GM19043 (cell line): ENCODE results near the gene PAX7.
"Not testable (repeated sequence)": the region's sequence is repeated elsewhere in the genome, so short reads cannot be mapped to it uniquely, and the experiment has no call there.

Experiments used
- ATAC-seq: cut with Tn5 transposase; IDR thresholded peaks from one replicate; pipeline ENCODE4 v1.9.1; 2021; ENCODE audit warnings: low read depth; ENCODE audit not compliant: unreplicated experiment

Gene PAX7

GRCh38 chr1:18723701-18724411, 93.2 kb downstream of the PAX7 start:
- ATAC-seq = no peak

- ATAC-seq = no peak
Observed at GRCh38 chr1:18724801-18725200, 94.2 kb downstream of the PAX7 start.

GRCh38 chr1:18725231-18725895, 94.7 kb downstream of the PAX7 start:
- ATAC-seq = no peak

DNA sequence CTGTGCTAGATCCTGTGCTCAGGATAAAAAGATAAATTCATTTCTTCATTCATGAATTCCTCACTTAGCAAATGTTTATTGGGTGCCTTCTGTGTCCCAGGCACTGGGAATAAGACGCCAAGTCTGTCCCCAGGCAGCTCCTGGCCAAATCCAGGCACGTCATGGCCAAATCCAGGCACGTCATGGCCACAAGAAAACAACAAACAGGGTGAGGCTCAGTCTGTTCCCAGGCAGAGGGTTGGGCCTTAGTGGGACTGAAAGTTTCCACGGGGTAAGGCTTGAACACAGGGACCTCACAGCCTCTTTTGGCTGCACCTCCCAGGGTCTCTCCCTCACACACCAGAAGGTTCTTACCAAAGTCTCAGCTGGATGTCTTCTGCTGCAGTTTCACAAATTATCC, 95.7 kb downstream of the PAX7 start:
- no peak for ATAC-seq

- no peak for ATAC-seq
Observed at GRCh38 chr1:18727956-18728355, 97.3 kb downstream of the PAX7 start.

GRCh38 chr1:18730321-18730720, 99.7 kb downstream of the PAX7 start:
- no peak for ATAC-seq

DNA sequence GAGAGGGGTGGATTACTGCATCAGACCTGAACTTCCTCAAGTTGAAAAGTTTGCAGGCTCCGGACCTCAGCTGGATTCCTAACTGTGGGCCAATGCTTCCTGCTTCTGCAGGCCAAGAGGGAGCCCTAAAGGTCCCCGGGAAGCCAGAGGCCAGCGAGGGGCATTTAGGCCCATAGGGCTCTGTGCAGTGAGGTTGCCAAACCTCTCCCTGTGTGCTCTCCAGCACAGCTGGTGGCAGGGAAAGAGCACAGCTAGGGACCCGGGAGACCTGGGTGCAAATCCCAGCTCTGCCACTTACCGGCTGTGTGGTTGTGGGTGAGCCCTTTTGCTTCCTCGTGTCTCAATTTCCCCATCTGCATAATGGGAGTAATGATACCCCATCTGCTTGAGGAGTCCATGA, 100.5 kb downstream of the PAX7 start:
- no peak for ATAC-seq

DNA sequence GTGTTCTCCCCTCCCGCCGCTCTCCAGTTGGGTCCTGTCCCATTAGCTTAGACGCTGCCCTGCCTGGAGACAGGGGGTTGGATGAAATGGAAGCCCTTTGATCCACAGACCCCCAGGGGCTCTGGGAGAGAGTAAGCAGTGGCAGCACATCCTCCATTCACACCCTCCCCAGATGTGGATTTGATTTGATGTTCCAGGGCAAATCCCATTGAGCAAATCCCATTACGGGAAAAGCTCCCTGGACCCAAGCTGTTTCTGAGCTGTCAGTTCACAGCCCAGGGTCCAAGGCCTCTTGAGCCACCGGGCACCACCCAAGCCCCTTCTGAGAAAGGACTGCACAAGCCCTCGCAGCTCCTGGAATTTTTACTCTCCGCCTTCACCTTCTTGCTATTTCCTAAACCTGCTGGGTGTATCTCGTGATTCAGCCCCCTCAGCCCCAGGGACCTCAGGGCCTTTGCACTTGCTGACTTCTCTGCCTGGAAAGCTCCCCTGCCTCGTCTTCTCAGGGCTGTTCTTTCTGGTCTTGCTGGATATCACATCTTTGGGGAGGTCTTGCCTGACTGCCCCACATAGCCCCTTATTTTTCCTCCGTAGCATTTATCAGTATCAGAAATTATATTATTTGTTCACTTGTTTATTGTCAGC, 101.1 kb downstream of the PAX7 start:
- ATAC-seq = no peak

- no peak for ATAC-seq
Observed at GRCh38 chr1:18732686-18733085, 102.0 kb downstream of the PAX7 start.

DNA sequence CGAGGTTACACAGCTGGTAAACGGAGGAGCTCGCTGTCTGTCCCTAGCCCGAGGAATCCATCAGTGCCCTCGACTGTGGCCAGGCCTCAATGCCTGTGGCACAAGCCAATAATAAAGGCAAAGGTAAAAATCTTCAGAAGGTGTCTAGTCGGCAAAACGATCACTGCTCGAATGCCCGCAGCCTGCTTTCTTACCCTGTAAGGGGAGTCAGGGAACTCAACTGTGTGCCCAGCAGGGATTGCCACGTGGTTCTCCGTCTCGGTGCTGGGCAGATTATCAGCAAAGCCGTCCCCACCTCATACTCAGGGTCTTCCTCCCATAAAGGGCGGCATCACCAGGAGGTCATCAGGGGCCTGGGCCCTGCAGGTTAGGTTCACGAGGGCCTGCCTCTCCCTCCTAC, 103.4 kb downstream of the PAX7 start:
- ATAC-seq = no peak

- ATAC-seq = no peak
Observed at GRCh38 chr1:18734461-18735223, 104.0 kb downstream of the PAX7 start.

DNA sequence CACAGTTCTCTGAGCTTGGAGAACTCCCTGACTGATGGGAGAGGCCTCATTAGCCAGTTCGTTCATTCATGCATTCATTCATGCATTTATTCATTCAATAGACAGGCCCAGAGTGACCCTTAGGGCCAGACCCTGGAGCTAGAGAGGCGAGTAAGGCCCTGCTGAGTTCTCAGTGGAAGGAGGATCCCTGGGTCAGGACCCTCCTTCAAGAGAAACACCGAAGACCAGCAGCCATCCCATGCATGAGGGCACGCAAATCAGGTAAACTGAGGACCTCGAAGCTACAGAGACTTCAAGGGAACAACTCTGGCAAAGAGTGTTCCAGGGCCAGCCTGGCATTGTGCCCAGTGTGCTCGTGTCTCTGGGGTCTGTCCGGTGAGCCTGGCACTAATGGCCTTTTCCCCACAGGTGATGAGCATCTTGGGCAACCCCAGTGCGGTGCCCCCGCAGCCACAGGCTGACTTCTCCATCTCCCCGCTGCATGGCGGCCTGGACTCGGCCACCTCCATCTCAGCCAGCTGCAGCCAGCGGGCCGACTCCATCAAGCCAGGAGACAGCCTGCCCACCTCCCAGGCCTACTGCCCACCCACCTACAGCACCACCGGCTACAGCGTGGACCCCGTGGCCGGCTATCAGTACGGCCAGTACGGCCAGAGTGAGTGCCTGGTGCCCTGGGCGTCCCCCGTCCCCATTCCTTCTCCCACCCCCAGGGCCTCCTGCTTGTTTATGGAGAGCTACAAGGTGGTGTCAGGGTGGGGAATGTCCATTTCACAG, 104.8 kb downstream of the PAX7 start:
- ATAC-seq = no peak

DNA sequence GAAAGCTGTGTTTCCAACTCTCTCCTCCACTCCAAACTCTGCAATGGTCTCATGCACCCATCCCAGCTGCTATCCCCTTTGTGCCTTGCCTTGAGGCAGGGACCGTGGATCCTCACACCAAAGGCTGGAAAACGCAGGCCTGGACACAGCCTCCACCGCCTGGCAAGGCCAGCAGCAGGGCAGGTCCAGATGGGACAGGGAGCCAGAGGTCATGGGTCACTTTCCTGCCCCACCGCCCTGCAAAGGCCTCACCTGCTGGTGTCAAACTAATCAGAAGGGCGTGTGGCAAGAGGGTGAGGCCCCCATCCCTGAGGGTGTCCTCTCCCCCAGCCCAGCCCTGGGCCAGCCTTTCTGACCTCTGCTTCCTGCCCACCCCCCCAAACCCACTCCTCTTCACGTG, 106.3 kb downstream of the PAX7 start:
- no peak for ATAC-seq

DNA sequence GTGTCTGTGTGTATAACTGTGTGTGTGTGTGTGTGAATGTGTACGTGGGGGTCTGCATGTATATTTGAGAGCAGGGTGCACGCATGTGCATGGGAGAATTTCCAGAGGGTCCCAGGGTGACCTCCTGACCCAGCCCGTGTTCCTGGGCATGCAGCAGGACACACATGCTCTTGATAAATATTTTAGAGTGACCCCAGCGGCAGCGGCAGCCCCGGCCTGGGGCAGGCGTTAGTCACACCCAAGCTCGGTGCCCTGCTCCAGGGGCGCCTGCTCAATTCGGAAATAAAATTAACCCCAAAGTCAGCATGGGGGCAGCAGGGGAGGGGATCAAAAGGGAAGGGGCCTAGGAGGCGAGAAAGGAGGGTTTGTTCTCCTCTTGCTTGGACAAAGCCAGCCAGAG, 107.5 kb downstream of the PAX7 start:
- ATAC-seq = no peak

- no peak for ATAC-seq
Observed at GRCh38 chr1:18738617-18739016, 108.0 kb downstream of the PAX7 start.

DNA sequence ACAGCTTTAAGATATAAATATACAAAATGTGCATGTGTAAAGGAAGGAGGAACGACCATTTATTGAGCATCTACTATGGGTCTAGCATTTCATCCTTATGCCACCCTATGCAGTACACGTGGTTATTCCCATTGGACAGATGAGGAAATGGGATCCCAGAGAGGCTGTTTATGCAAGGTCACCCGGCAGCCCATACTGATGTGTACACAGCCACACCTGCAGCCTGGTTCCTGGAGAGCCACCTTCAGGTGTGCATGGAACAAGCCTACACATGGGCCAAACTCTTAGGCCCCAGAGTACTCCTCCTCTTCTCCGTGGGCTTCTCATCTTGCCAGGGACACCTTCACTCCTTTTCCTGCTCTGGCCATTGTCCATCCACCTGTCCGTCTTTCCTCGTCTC, 108.8 kb downstream of the PAX7 start:
- no peak for ATAC-seq

DNA sequence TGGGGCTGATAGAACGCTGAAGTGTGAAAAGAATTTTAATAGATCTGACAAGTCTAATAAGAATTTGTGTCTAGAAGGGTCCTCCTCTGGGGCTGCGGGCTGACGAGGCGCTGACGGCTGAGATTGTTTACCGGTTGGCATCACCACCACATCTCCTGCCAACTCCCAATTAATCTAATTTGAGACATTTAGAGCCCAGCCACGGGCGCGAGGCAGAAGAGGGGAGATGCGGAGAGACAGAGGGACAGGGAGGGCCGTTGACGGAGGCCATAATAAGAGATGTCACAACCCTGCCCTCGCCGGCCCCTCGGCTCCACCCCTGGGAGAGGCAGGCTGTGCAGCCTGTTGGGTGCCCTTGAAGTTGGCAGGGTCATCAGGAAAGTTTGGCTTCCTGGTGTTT, 109.3 kb downstream of the PAX7 start:
- no peak for ATAC-seq

DNA sequence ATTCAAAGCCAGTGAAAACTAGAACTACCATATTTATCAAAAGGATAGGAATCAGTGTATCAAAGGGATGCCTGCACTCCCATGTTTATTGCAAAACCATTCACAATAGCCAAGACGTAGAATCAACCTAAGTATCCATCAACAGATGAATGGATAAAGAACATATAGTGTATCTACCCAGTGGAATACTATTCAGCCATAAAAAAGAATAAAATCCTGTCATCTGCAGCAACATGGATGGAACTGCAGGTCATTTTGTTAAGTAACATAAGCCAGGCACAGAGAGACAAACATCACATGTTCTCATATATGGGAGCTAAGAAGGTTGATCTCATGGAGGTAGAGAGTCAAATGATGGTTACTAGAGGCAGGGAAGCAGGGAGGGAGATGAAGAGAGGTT, 110.0 kb downstream of the PAX7 start:
- no peak for ATAC-seq

- ATAC-seq = no peak
Observed at GRCh38 chr1:18743233-18743632, 112.6 kb downstream of the PAX7 start.

GRCh38 chr1:18744381-18744780, 113.7 kb downstream of the PAX7 start:
- ATAC-seq = not testable (repeated sequence)
